ENCODE results near the gene INSR. TPM values are rescaled to one million over a fixed set of nuclear protein-coding genes. Genes with fewer than 3 reads are reported as not detected.

Gene INSR
- total RNA-seq, 1 donor from 2014 or later = 23.9 TPM

DNA sequence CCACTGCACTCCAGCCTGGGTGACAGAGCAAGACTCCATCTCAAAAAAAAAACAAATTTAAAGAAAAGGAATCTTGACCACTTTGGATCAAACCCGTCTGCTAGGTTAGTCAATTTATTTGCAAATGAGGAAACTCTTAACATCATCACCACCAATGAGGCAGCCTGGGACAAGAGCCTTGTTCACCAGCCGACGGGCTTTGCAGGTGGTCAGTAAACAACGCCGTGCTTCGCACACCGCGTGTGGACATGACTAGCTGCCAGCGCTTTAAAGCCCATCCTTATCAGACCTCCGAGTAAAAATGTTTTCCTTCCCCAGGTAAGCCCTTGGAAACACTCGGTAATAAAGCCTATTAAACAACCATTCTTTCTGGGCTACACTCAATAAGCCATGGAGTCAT is 41.9 kb downstream of the INSR start:
- no peak for DNase-seq
- no peaks in the 10 kb centered on the region for H3K9me3 Mint-ChIP-seq (ENCODE audit: unreplicated experiment)
- TF ChIP-seq, protein P1, sequence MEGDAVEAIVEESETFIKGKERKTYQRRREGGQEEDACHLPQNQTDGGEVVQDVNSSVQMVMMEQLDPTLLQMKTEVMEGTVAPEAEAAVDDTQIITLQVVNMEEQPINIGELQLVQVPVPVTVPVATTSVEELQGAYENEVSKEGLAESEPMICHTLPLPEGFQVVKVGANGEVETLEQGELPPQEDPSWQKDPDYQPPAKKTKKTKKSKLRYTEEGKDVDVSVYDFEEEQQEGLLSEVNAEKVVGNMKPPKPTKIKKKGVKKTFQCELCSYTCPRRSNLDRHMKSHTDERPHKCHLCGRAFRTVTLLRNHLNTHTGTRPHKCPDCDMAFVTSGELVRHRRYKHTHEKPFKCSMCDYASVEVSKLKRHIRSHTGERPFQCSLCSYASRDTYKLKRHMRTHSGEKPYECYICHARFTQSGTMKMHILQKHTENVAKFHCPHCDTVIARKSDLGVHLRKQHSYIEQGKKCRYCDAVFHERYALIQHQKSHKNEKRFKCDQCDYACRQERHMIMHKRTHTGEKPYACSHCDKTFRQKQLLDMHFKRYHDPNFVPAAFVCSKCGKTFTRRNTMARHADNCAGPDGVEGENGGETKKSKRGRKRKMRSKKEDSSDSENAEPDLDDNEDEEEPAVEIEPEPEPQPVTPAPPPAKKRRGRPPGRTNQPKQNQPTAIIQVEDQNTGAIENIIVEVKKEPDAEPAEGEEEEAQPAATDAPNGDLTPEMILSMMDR (IDR thresholded peaks at IDR 0.05; ENCODE audit: partially characterized antibody, unreplicated experiment) = no peak
- no peak overlapping the region for H3K27ac Mint-ChIP-seq (ENCODE audit: unreplicated experiment)
- H3K27me3 Mint-ChIP-seq (ENCODE audit: unreplicated experiment) = peaks cover 2% of the 10 kb centered on the region
- no peak overlapping the region for H3K4me3 Mint-ChIP-seq (ENCODE audit: unreplicated experiment)
- no peaks in the 10 kb centered on the region for H3K4me1 Mint-ChIP-seq (ENCODE audit: low read depth, unreplicated experiment)
- no peaks in the 10 kb centered on the region for H3K36me3 Mint-ChIP-seq (ENCODE audit: unreplicated experiment)

DNA sequence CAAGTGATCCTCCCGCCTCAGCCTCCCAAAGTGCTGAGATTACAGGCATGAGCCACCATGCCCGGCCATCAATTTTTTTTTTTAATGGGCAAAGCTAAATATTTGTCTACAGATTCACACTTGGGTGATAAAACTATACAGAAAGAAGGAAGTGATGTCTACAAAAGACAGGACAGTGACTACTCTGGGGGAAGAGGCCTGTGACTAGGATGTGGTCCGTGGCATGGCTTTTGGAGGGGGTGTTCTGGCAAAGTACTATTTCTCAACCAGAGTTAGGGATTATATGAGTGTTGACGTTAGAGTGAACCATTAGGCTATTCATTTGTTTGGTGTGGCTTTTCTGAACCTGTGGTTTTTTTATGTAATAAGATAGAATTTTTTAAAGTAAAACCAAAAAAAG is 42.7 kb downstream of the INSR start:
- no peak overlapping the region for H3K4me3 Mint-ChIP-seq (ENCODE audit: unreplicated experiment)
- H3K27me3 Mint-ChIP-seq (ENCODE audit: unreplicated experiment) = peaks cover 2% of the 10 kb centered on the region
- DNase-seq = no peak
- no peak overlapping the region for H3K27ac Mint-ChIP-seq (ENCODE audit: unreplicated experiment)
- peaks cover 4% of the 10 kb centered on the region for H3K9me3 Mint-ChIP-seq (ENCODE audit: unreplicated experiment)
- no peaks in the 10 kb centered on the region for H3K36me3 Mint-ChIP-seq (ENCODE audit: unreplicated experiment)
- TF ChIP-seq, protein P1 (IDR thresholded peaks at IDR 0.05; ENCODE audit: partially characterized antibody, unreplicated experiment) = no peak
- H3K4me1 Mint-ChIP-seq (ENCODE audit: low read depth, unreplicated experiment) = no peaks in the 10 kb centered on the region

DNA sequence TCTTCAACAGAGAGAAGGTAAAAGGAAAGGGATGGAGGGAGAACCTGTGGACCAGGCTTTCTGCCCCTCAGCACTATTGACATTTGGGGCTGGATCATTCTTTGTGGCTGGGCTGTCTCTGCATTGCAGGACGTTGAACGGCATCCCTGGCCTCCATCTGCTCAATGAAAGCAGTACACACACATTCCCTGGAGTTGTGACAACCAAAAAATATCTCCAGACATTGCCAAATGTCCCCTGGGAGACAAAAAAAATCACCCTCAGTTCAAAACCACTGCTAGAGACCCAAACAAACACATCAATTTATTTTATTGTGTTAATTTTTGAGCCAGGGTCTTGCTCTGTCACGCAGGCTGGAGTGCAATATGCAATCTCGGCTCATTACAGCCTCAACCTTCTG is 43.3 kb downstream of the INSR start:
- H3K4me3 Mint-ChIP-seq (ENCODE audit: unreplicated experiment) = no peak overlapping the region
- no peak for DNase-seq
- peaks cover 4% of the 10 kb centered on the region for H3K9me3 Mint-ChIP-seq (ENCODE audit: unreplicated experiment)
- peaks cover 2% of the 10 kb centered on the region for H3K27me3 Mint-ChIP-seq (ENCODE audit: unreplicated experiment)
- TF ChIP-seq, protein P1 (IDR thresholded peaks at IDR 0.05; ENCODE audit: partially characterized antibody, unreplicated experiment) = no peak
- no peaks in the 10 kb centered on the region for H3K4me1 Mint-ChIP-seq (ENCODE audit: low read depth, unreplicated experiment)
- H3K36me3 Mint-ChIP-seq (ENCODE audit: unreplicated experiment) = peaks cover 4% of the 10 kb centered on the region
- no peak overlapping the region for H3K27ac Mint-ChIP-seq (ENCODE audit: unreplicated experiment)

DNA sequence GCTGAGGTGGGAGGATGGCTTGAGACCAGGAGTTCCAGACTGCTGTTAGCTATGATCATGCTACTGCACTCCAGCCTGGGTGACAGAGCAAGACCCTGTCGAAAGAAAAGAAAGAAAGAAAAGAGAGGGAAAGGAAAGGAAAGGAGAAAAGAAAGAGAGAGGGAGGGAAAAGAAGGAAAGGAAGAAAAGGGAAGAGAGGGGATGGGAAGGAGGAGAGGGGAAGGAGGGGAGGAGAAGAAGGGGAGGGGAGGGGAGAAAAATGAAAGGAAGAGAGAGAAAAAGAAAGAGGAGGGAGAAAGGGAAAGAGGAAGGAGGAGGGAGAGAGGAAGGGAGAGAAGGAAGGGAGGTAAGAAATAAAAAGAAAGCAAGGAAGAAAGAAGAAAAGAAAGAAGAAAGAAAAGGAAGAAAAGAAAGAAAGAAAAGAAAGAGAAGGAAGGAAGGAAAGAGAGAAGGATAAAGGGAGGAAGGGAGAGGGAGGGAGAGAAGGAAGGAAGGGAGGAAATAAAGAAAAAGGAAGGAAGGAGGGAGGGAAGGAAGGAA is 44.1 kb downstream of the INSR start:
- TF ChIP-seq, protein P1 (IDR thresholded peaks at IDR 0.05; ENCODE audit: partially characterized antibody, unreplicated experiment) = no peak
- no peak for DNase-seq
- Mint-ChIP-seq H3K4me3 (ENCODE audit: unreplicated experiment) (no peak overlapping the region), H3K9me3 (ENCODE audit: unreplicated experiment) (peaks cover 4% of the 10 kb centered on the region), H3K27me3 (ENCODE audit: unreplicated experiment) (peaks cover 2% of the 10 kb centered on the region), H3K27ac (ENCODE audit: unreplicated experiment) (no peak overlapping the region), H3K36me3 (ENCODE audit: unreplicated experiment) (peaks cover 4% of the 10 kb centered on the region), H3K4me1 (ENCODE audit: low read depth, unreplicated experiment) (no peaks in the 10 kb centered on the region)

DNA sequence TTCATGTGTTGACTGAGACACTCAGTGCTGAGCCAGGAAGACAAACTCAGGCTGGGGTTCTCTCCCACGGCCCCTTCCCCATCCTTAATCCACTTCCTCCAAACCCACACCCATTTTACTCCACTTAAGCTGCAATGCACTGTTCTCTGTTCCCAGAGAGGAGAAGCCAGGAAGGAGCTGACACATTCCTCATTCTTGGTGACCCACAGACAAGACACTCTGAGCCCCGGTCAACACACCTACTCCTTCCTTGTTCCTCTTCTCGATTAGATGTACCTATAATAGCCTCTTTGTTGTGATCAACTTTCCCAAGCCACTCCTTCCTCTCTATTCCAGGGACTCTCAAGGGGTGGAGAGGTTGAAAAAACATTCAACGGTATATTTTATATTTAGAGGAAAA is 47.1 kb downstream of the INSR start:
- TF ChIP-seq, protein P1 (IDR thresholded peaks at IDR 0.05; ENCODE audit: partially characterized antibody, unreplicated experiment) = no peak
- Mint-ChIP-seq H3K4me3 (ENCODE audit: unreplicated experiment) (no peak overlapping the region), H3K27ac (ENCODE audit: unreplicated experiment) (no peak overlapping the region), H3K4me1 (ENCODE audit: low read depth, unreplicated experiment) (peaks cover 5% of the 10 kb centered on the region), H3K36me3 (ENCODE audit: unreplicated experiment) (peaks cover 4% of the 10 kb centered on the region), H3K9me3 (ENCODE audit: unreplicated experiment) (peaks cover 4% of the 10 kb centered on the region), H3K27me3 (ENCODE audit: unreplicated experiment) (no peaks in the 10 kb centered on the region)
- DNase-seq = no peak
